NB4 (cell line): Measurements from ENCODE around the gene KCNC4.

Source experiments
- DNase-seq: peaks from one replicate; pipeline ENCODE4 v3.0.0; 2010; ENCODE audit warnings: low read depth
- H3K4me3 ChIP-seq: one replicate; pipeline ENCODE4 v1.5.1; 2011; ENCODE audit warnings: mild to moderate bottlenecking, low read depth, low read length, moderate library complexity
- MYC ChIP-seq: IDR thresholded peaks from 2 replicates; pipeline ENCODE4 v1.6.1; 2011; ENCODE audit warnings: low read depth, low read length
- POLR2A ChIP-seq: IDR thresholded peaks from 2 replicates; pipeline ENCODE4 v1.6.1; 2011; ENCODE audit warnings: mild to moderate bottlenecking; ENCODE audit not compliant: insufficient read length; ENCODE audit errors: extremely low read depth
- TF ChIP-seq, protein P1 (sequence below): IDR thresholded peaks from 2 replicates; pipeline ENCODE4 v1.6.1; 2011; ENCODE audit warnings: low read depth, low read length
- TF ChIP-seq, protein P2 (sequence below): IDR thresholded peaks from one replicate; pipeline ENCODE4 v1.5.1; 2012; ENCODE audit warnings: low read depth, low read length

KCNC4 gene

DNA sequence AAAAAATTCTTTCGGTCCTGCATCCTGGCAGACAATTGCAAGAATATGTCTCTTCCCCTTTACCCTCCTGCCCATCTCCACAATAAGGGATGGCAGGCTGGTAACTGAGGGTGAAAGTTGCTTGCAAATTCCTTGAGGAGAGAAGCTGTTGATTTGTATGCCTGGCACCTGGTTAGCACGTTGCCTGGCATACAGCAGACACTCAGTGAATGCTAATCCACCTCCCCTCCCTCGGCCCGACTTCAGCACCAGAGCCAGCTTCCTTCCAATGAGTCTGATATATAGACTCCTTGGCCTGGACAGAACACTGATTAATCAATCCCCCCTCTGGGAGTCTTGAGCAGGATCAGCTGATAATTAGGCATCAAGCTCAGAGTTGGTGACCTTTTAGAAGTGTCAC is 39.1 kb downstream of the KCNC4 start:
- H3K4me3 ChIP-seq = no peak overlapping the region
- TF ChIP-seq MYC (no peak), POLR2A (no peak)
- TF ChIP-seq, protein P1, sequence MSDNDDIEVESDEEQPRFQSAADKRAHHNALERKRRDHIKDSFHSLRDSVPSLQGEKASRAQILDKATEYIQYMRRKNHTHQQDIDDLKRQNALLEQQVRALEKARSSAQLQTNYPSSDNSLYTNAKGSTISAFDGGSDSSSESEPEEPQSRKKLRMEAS = no peak
- TF ChIP-seq, protein P2, sequence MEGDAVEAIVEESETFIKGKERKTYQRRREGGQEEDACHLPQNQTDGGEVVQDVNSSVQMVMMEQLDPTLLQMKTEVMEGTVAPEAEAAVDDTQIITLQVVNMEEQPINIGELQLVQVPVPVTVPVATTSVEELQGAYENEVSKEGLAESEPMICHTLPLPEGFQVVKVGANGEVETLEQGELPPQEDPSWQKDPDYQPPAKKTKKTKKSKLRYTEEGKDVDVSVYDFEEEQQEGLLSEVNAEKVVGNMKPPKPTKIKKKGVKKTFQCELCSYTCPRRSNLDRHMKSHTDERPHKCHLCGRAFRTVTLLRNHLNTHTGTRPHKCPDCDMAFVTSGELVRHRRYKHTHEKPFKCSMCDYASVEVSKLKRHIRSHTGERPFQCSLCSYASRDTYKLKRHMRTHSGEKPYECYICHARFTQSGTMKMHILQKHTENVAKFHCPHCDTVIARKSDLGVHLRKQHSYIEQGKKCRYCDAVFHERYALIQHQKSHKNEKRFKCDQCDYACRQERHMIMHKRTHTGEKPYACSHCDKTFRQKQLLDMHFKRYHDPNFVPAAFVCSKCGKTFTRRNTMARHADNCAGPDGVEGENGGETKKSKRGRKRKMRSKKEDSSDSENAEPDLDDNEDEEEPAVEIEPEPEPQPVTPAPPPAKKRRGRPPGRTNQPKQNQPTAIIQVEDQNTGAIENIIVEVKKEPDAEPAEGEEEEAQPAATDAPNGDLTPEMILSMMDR = no peak
- no peak for DNase-seq

DNA sequence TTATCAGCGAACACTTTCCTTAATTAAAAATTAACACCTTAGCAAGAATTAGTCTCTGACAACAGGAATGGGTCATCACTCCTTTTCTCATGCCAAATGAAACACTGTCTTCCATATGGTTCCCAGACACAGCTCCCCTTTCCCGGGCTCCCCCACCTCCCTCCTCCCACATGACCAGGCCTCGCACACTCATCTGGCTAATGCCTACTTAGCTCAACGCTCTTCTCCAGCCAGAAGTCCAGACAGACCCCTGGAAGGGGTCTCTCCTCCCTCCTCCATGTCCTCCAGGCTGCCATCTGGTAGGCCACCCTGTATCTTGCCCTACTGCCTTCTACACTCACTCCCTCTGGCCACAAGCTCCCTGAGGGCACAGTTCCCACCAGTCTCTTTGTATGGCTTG is 39.9 kb downstream of the KCNC4 start:
- DNase-seq = no peak
- no peak overlapping the region for H3K4me3 ChIP-seq
- TF ChIP-seq POLR2A (no peak), MYC (no peak)
- TF ChIP-seq, protein P2 = no peak
- TF ChIP-seq, protein P1 = no peak

DNA sequence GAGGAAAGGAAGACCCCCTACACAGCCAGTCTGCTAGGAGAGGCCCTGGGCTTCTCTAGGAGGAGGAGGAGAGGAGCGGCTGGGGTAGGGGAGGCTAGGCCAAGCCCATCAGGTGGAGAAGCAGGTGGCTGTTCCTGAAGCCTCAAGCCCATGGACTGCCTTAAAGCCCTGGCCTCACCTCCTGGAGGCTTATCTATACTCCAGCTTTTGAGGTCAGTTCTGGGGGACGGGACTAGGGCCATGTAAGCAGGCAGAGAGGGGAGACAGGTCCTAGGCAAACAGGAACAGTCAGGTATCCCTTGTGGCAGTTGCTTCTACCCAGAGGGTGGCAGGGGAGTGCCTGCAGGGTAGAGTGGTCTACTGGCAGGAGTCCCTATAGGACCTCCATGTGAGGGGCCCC is 40.6 kb downstream of the KCNC4 start:
- no peak overlapping the region for H3K4me3 ChIP-seq
- TF ChIP-seq, protein P2 = no peak
- no peak for DNase-seq

DNA sequence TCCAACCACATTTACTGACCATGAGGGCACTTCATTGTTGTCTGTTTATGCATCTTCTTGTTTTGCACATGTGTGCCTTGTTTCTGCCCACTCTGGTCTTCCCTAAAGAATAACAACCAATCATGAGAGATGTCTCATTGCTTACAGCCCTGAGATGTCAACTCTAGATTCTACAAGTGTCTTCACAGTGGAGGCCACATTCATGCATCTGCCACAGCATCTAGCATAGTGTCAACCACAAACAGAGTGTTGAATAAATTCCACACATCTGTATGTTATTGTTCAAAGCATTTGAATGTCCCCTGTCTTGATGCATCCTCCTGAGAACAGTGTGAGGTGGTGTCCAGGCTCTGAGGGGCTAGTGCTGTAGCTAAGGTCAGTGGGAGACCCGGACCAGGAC is 43.1 kb downstream of the KCNC4 start:
- TF ChIP-seq, protein P2 = no peak
- no peak for TF ChIP-seq POLR2A
- TF ChIP-seq, protein P1 = no peak
- TF ChIP-seq MYC = no peak

DNA sequence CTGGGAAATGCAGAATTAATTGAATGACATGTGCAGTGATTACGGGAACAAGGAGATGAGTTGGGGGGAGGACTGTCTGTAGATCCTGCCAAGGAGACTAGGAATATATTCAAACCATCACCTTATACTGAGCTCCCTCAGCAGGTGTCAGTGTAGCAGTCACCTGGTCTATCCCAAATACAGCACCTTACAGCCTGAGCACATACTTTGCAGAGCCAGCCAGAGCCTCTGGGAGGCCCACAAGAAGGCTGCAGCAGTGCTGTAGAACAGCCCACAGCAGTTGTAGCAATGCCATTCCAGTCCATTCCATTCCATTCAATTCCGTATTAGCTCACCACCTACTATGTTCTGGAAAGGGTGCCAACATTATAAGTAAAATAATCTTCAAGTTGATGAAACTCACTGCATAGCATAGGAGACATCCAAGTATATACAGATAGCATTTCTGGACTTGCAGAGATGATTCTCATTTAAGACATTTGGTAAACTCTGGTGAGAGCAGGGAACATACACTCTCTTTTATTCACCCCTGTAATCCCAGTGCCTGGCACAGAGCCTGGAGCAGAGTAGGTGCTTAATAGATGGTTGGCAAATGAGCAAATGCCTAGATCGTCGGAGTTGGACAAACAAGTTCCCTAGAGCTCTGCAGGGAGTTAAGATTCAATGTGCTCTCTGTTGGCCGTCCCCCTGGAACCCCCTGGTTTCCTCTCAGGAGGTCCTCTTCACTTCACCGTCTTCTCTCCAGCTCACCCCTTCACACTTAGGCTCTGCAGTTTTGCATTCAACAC is 44.7 kb downstream of the KCNC4 start:
- TF ChIP-seq POLR2A (no peak), MYC (no peak)
- TF ChIP-seq, protein P2 = no peak
- TF ChIP-seq, protein P1 = no peak
- no peak for DNase-seq
- H3K4me3 ChIP-seq = no peak overlapping the region

More for the DNA sequence above, 43.1 kb downstream of the KCNC4 start:
- no peak overlapping the region for H3K4me3 ChIP-seq
- no peak for DNase-seq
